Astrocyte of the spinal cord (primary cell): ENCODE measurements around the gene BMERB1.

ENCODE experiments used
- DNase-seq: peaks from one replicate; pipeline ENCODE4 v3.0.0; 2011; ENCODE audit warnings: low read depth, low spot score
- H3K4me3 ChIP-seq: 2 replicates; pipeline ENCODE4 v1.5.1; 2011; ENCODE audit warnings: low read depth, mild to moderate bottlenecking, low read length, moderate library complexity
- CTCF ChIP-seq: IDR thresholded peaks from 2 replicates; pipeline ENCODE4 v1.5.1; 2012; ENCODE audit warnings: low read depth, mild to moderate bottlenecking, low read length, inconsistent platforms
- in situ Hi-C: cut with HindIII; loops from 2 replicates; pipeline ENCODE4 v1.10.0; 2017; ENCODE audit warnings: low sequenced_read_pairs

Gene BMERB1

GRCh38 chr16:15636392-15636873 lies 202.0 kb downstream of the BMERB1 start:
- in situ Hi-C loops: no loop called here
- DNase-seq: no peak

More at GRCh38 chr16:15636392-15636873, 202.0 kb downstream of the BMERB1 start:
- TF ChIP-seq CTCF: no peak
- H3K4me3 ChIP-seq: no peak overlapping the region
